HG03457 (cell line): ENCODE results near the gene BMF.
"Not testable (repeated sequence)": the region's sequence is repeated elsewhere in the genome, so short reads cannot be mapped to it uniquely, and the experiment has no call there.

ENCODE experiments used
- ATAC-seq: cut with Tn5 transposase; IDR thresholded peaks from one replicate; pipeline ENCODE4 v1.9.1; 2021; ENCODE audit warnings: moderate number of reproducible peaks; ENCODE audit not compliant: unreplicated experiment

Gene BMF

GRCh38 chr15:40108855-40109735, at the start of gene BMF:
BMF (minus strand) TSS chr15:40108879; CDS start chr15:40106086, 2,793 bp downstream.
- ATAC-seq, result peak; percentile 45

- no peak for ATAC-seq
Observed at GRCh38 chr15:40157778-40158447, 49.2 kb upstream of the BMF start.

- ATAC-seq, result no peak
Observed at GRCh38 chr15:40155270-40155910, 46.7 kb upstream of the BMF start.

- not testable (repeated sequence) for ATAC-seq
Observed at GRCh38 chr15:40154821-40155220, 46.1 kb upstream of the BMF start.

GRCh38 chr15:40151991-40152390, 43.3 kb upstream of the BMF start:
- no peak for ATAC-seq

GRCh38 chr15:40151499-40151898, 42.8 kb upstream of the BMF start:
- ATAC-seq, result no peak

- no peak for ATAC-seq
Observed at GRCh38 chr15:40150163-40150925, 41.7 kb upstream of the BMF start.

GRCh38 chr15:40149339-40149738, 40.7 kb upstream of the BMF start:
- no peak for ATAC-seq

GRCh38 chr15:40146037-40146436, 37.4 kb upstream of the BMF start:
- no peak for ATAC-seq

- no peak for ATAC-seq
Observed at GRCh38 chr15:40142428-40142827, 33.7 kb upstream of the BMF start.

GRCh38 chr15:40138201-40138570, 29.5 kb upstream of the BMF start:
- ATAC-seq, result not testable (repeated sequence)

GRCh38 chr15:40137303-40138200, 28.9 kb upstream of the BMF start:
- ATAC-seq, result no peak

GRCh38 chr15:40136470-40137302, 28.0 kb upstream of the BMF start:
- no peak for ATAC-seq

- not testable (repeated sequence) for ATAC-seq
Observed at GRCh38 chr15:40135846-40136450, 27.3 kb upstream of the BMF start.

GRCh38 chr15:40134885-40135284, 26.2 kb upstream of the BMF start:
- no peak for ATAC-seq

GRCh38 chr15:40133544-40133943, 24.9 kb upstream of the BMF start:
- no peak for ATAC-seq

GRCh38 chr15:40130799-40131502, 22.3 kb upstream of the BMF start:
- no peak for ATAC-seq

- ATAC-seq, result no peak
Observed at GRCh38 chr15:40130118-40130517, 21.4 kb upstream of the BMF start.
